ENCODE results near the gene APOBEC3H.

DNA sequence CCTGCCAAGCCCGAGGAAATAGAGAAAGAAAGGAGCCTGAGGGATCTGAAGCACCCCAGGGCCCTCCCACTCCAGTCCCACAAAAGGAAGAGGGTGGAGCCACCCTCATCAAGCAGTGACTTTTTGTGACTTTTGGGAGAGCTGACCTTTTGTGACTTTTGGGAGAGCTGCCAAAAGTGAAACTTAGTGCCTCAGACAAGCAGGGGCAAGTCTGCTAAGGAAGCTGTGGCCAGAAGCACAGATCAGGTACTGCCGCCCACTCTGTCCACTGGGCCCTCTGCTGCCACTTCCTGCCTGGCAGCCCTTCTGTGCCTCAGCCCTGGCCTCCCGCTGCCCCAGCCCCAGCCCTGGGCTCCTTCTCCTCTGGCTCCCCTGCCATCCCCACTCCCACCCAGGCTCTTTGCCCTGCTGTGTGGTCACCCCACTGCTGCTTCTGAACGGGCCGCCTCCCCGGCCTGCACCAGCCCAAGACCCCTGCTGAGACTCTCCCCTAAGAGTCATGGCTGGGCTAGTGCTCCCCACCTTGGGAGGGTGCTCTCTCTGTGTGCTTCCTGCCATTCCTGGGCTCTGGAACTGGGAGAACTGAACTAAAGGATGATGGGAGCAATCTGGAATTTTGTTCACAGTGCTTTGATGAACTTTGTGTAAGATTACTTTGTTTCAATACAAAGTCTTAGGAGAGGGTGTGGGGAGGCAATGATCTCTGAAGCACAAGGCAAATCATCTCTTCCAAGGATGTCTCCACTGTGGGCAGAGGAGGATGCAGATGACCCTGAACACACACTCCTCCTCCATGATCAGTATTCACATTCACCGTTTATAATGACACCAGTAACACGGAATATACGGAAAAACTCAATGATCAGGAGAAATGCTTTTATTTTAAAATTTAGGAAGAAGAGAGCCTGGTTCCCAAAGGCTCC is at the start of gene APOBEC3H:
- no peak for TF ChIP-seq EP300 (IDR thresholded peaks at IDR 0.05)
- TF ChIP-seq, protein P1, sequence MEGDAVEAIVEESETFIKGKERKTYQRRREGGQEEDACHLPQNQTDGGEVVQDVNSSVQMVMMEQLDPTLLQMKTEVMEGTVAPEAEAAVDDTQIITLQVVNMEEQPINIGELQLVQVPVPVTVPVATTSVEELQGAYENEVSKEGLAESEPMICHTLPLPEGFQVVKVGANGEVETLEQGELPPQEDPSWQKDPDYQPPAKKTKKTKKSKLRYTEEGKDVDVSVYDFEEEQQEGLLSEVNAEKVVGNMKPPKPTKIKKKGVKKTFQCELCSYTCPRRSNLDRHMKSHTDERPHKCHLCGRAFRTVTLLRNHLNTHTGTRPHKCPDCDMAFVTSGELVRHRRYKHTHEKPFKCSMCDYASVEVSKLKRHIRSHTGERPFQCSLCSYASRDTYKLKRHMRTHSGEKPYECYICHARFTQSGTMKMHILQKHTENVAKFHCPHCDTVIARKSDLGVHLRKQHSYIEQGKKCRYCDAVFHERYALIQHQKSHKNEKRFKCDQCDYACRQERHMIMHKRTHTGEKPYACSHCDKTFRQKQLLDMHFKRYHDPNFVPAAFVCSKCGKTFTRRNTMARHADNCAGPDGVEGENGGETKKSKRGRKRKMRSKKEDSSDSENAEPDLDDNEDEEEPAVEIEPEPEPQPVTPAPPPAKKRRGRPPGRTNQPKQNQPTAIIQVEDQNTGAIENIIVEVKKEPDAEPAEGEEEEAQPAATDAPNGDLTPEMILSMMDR (IDR thresholded peaks at IDR 0.05), result no peak
